NCI-H2196 treated with DMSO at 0.1 percent for 48 hours (cell line): ENCODE results near the gene LHFPL3.
"Not testable (repeated sequence)": the region's sequence is repeated elsewhere in the genome, so short reads cannot be mapped to it uniquely, and the experiment has no call there.

Source experiments
- DNase-seq: peaks from one replicate; lab custom pipeline; 2025; ENCODE audit not compliant: unreplicated experiment; lab: John Stamatoyannopoulos, UW

Gene LHFPL3

GRCh38 chr7:104677587-104677986, 349.2 kb downstream of the LHFPL3 start:
- DNase-seq, result no peak

- no peak for DNase-seq
These were observed 350.7 kb downstream of the LHFPL3 start for GRCh38 chr7:104679085-104679484.

GRCh38 chr7:104686286-104686685, 357.9 kb downstream of the LHFPL3 start:
- DNase-seq, result no peak

DNA sequence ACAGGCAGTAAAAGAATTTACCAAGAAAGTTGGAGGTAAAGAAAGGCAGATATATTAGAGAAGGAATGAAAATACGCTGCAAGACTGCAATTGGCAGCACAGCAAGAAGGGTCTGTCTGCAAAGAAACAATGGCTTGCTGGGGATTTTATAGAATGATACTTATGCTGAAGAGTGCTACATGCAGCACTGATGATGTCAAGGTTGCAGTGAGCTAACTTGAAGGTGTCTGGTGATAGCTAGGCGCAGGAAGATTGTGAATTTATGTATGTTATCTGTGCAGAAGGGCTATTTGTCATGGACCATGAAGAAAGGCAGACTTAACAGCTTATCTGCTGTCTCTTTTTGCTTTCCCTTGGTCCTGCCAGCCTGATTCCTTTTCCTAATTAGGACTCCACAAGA, 366.3 kb downstream of the LHFPL3 start:
- DNase-seq, result no peak

DNA sequence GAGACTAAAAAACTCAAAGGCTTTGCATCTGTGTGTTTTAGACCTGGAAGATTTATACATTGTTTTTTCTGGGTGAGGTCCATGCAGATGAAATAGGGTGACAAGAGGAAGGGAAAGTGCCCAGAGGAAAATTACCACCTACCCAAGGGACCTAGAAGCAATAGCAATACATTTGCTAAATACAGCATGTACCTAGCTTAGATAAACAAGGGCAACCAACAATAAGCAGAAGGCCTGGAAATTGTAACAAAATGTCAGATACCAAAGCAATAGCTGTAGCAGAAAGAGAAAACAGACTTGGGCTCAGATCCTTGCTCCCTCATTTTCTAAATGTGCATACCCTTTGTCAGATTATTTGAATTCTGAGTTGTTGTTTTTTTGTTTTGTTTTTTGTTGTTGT, 367.2 kb downstream of the LHFPL3 start:
- no peak for DNase-seq

DNA sequence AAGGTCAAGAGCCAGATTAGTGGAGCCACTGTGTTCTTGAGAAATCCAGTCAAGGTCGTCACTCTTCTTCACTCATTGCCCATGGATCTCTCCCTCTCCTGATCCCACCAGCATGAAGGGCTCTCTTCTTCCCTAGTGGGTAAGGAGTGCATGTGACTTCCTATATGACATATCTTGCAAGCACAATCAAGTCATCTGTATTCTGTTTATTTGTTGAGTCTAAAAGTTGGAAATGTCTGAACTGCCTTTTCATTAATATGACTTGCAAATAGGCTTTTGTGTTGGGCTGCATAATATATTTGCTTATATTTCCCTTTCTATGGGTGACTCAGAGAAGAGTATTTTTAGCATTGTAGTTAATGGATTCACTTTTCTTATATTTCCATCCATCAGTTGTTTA, 371.9 kb downstream of the LHFPL3 start:
- DNase-seq, result no peak

- not testable (repeated sequence) for DNase-seq
These were observed 392.6 kb downstream of the LHFPL3 start for GRCh38 chr7:104721027-104721426.

GRCh38 chr7:104723001-104723400, 394.6 kb downstream of the LHFPL3 start:
- DNase-seq, result no peak

DNA sequence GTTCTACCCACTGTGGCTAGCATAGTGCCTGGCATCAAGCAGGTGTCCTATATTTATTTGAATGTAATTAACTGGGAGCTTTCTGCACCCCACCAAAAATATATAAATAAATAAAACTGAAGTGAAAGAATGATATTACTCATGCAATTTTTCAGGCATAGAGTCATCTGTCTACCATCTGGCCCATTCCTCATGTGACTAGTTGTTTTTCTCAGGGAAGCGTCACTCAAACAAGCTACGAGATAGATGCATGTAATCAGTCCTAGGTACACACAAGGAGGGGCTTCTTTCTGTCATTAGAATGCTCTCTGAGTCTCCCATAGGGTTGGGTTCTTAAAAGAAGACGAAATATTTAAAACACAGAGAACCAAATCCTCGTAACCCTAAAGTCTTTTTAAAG, 430.1 kb downstream of the LHFPL3 start:
- DNase-seq, result no peak

DNA sequence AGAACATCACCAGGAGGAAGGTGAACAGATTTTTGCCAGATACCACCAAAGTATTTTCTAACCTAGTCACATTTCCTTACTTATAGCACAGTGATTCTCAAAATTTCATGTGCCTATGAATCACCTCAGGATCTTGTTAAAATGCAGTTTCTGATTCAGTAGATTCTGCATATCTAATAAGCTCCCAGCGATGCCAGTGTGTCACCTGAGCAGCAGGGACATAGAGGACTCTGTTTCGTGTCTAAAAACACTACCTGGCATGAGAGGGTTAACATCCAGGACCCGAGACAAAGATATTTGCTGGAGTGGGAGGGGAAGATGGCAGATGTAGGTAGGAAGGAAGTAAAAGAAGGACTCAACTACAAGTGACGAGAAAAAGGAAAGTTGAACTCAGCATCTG, 433.5 kb downstream of the LHFPL3 start:
- DNase-seq, result no peak

DNA sequence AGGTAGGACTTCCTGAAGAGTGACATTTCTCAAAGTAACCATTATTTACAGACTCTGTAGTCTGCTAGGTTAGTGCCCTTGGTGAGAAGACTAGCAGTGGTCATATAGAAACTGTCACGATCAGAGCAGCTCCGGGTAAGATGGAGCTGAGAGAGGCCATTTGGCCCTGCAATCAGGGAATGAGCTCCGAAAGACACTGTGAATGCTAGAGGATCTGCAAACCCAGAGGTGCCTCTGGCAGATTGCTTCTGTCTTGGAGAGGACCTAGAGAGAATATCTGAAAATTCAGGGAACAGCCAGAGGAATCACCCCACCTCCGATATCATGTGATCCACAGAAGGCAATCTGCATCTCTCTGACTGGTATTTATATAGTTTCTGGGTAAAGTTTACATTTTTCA, 438.7 kb downstream of the LHFPL3 start:
- no peak for DNase-seq

DNA sequence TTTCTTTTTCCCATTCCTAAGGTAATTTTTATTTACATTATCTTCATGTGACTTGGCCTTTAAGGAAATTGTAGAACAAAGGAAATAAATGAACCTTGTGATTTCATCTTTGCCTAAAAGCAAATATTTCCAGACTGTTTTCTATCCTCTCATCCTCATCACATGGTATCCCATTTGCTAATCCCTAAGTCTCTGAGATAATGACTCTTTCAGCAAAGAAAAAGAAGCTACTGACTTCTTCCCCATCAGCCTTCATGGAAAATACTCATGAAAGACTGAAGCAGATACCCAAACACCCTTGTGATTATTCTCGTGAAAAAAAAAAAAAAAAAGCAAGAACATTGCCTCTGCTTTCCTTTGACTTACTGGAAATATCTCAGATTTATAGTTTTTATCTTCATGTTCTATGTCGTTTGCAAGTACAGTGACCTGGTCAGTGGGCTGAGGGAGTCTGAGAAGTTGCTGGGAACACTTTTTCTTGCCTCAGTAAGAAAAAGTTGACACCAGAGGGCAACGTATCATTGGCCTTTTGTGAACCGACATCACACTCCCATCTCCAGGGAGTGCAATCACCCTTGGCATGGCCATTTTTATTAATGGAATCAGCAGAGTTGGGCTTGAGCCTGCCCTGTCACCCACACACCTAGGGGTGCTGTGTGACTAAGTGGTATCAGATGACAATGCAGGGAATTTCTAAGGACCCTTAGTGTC, 439.6 kb downstream of the LHFPL3 start:
- DNase-seq, result no peak

GRCh38 chr7:104772405-104773345, 444.3 kb downstream of the LHFPL3 start:
- DNase-seq, result no peak

DNA sequence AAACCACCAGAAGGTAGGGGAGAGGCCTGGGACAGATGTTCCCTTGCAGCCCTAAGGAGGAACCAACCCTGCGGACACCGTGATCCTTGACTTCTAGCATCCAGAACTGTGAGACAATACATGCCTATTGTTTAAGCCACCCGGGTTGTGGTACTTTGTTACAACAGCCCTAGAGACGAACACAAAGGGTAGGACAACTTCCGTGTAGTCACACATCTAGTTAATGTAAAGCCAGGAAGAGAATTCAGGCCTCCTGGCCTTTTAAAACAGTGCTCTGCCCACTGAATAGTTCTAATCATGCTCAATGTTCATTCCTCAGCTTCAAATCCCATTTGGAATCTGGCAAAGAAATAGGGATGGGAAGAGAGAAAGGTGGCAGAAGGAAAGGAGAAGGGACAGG, 445.4 kb downstream of the LHFPL3 start:
- no peak for DNase-seq

DNA sequence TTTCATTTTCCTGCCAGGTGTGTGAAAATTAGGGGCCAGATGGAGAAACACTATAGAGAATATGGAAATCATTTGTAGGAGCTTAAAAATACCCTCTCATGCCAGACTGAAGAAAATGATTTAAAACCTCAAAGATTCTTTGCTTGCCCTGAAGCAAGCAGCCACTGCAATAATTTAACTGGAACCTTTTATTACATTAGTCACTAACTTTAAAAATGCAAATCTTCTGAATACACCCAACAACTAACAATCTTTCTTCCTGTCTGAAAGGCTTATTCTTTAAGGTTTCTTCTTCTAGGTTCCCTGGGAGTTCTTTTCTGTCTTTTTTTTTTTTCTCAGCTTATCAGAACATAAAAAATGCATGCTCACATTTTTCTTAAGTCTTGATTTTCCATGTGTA, 447.1 kb downstream of the LHFPL3 start:
- DNase-seq, result no peak

DNA sequence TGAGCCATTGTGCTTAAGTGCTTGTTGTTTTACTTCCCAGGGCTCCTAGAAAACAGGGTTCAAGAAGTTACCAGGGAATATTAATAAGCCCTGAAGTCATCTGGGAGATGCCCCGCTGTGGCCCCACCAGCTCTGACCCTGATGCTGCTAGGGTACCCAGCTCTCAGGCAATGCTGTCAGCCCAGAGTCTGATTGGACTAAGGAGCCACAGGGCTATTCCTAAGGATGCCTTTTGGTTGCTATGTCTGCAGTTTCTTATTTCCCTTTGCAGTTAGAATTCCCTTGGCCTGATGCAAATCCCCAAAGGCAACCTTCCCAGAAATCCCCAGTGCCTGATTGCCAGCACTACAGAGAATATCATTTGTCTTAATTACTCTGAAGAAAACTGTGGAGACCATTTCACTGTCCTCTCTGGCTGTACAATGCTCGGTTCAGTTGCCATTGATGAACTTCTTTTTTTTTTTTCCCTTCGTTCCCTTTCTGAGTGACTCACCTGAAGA, 448.9 kb downstream of the LHFPL3 start:
- no peak for DNase-seq

DNA sequence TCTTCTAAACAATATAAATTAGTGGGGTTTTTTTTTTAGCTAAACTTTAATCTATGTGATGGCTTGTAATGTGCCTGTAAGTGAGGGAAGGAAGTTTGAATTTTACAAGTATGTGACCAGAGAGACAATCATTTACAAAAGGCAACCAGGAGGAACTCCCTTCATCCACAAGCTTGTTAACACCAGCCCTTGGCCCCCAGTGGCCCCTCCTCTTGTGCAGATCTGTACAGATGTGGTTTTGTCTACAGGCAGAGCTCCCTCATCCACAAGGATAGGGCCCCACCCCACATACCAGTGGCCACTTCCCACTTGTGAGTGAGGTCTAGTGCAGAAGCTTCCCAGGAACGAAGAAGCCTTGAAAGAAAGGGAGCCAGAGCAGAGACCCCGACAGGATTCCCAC, 451.5 kb downstream of the LHFPL3 start:
- no peak for DNase-seq

DNA sequence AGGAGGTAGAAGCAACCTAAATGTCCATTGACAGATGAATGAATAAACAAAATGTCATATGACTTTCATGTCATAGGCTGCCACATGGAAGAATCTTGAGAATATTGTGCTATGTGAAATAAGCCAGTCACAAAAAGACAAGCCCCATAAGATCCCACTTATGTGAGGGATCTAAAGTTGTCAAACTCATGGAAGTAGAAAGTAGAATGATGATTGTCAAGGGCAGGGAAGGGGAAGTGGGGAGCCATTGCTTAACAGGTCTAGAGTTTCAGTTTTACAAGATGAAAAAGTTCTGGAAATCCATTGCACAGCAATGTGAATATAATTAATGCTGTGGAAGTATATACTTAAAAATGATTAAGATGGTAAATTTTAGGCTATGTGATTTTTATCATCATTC, 456.3 kb downstream of the LHFPL3 start:
- no peak for DNase-seq

- DNase-seq, result no peak
These were observed 461.4 kb downstream of the LHFPL3 start for GRCh38 chr7:104789780-104790179.

DNA sequence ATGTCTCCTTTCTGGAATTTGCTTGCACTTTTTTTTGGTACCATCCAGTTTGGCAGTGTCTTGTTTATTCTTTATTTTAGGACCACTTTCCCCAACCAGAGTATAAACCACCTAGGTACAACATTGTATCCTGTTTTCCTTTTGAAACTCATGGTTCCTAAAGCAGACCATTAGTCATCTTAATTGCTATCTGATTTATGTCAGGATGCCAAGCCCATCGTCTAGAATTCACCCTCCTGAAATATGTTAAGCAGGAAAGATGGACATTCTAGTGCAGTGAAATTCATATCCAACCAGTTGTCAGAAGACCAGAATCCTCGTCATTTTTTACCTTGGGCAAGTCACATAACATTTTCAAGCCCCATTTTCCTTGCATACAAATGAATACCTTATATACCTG, 462.0 kb downstream of the LHFPL3 start:
- DNase-seq, result no peak

- no peak for DNase-seq
These were observed 462.7 kb downstream of the LHFPL3 start for GRCh38 chr7:104791080-104791479.

DNA sequence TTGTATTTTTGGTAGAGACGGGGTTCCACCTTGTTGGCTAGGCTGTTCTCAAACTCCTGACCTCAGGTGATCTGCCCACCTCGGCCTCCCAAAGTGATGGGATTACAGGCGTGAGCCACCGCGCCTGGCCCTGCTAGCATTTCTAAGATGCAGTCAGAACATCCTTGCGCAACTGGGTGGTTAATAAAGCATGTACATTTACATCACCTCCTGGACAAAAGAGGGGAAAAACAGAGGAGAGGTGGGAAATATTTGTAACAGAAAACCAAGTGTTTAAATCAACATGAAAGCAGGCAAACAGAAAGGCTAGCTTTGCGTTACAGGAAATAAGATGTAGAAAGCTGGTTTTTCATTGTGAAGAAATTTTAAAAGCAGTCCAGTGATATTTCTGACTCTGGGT, 464.7 kb downstream of the LHFPL3 start:
- DNase-seq, result no peak
